Panc1 (cell line): ENCODE results near the gene C6orf62.

ENCODE experiments used
- POLR2AphosphoS5 ChIP-seq: IDR thresholded peaks from 2 replicates; pipeline ENCODE4 v1.6.1; 2012; ENCODE audit warnings: mild to moderate bottlenecking, low read depth, low read length, moderate library complexity
- TCF7L2 ChIP-seq: IDR thresholded peaks from 2 replicates; pipeline ENCODE4 v1.6.1; 2011; ENCODE audit warnings: mild to moderate bottlenecking, low read depth, low read length, inconsistent platforms
- TF ChIP-seq, protein P1 (sequence below): fragments of 450-650 bp; IDR thresholded peaks from 2 replicates; pipeline ENCODE4 v1.5.1; 2017; ENCODE audit warnings: mild to moderate bottlenecking

DNA sequence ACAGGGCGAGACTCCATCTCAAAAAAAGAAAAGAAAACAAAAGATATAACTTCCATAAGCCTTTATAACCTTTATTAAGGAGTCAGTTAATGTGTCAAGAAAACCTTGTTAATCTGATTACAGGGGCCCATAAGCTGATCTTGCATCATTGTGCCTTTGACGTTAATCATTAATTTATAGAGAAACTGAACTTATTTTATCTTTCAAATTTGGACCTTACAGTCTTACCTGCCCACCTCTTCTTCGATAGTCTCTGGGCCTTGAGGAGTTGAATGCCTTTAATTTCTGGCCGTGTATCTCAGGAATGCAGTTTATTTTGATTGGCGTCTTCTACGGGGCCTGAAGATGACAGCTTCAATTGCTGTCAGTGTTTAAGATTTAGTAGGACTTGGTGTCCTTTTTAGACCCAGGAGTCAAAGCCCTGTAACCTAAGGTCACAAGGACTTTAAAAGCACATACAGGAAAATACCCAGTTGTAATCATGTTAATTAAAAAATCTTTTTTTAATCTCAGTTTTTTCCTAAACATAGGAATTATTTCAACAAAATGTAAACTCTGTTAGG, 46.3 kb downstream of the C6orf62 start:
- TF ChIP-seq, protein P1, sequence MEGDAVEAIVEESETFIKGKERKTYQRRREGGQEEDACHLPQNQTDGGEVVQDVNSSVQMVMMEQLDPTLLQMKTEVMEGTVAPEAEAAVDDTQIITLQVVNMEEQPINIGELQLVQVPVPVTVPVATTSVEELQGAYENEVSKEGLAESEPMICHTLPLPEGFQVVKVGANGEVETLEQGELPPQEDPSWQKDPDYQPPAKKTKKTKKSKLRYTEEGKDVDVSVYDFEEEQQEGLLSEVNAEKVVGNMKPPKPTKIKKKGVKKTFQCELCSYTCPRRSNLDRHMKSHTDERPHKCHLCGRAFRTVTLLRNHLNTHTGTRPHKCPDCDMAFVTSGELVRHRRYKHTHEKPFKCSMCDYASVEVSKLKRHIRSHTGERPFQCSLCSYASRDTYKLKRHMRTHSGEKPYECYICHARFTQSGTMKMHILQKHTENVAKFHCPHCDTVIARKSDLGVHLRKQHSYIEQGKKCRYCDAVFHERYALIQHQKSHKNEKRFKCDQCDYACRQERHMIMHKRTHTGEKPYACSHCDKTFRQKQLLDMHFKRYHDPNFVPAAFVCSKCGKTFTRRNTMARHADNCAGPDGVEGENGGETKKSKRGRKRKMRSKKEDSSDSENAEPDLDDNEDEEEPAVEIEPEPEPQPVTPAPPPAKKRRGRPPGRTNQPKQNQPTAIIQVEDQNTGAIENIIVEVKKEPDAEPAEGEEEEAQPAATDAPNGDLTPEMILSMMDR = no peak
- TF ChIP-seq POLR2AphosphoS5 (no peak), TCF7L2 (no peak)
